ENCODE data around the gene SEMA3F.

GRCh38 chr3:50221411-50222168, 66.5 kb downstream of the SEMA3F start:
- TF ChIP-seq CREB1 (IDR thresholded peaks at IDR 0.05; ENCODE audit: low read depth) (no peak), YY1 (IDR thresholded peaks at IDR 0.05; ENCODE audit: low read depth) (no peak)
